Astrocyte (in vitro differentiated cells and primary cell): ENCODE results near the gene PARD3B. TPM values are rescaled to one million over a fixed set of nuclear protein-coding genes. Genes with fewer than 3 reads are reported as not detected.

Experiments
- DNase-seq: peaks from one replicate; pipeline ENCODE4 v3.0.0-alpha.2; 2010; ENCODE audit warnings: low read depth
- FAIRE-seq: peaks from 2 replicates; lab custom pipeline; 2011; peaks lifted over from hg19 to GRCh38; lab: Jason Lieb, UNC
- H2AFZ ChIP-seq: 2 replicates; pipeline ENCODE4 v1.6.0; 2012; ENCODE audit warnings: low read depth, low read length, inconsistent platforms
- H3K27ac ChIP-seq: 2 replicates; pipeline ENCODE4 v1.5.1; 2011; ENCODE audit warnings: low read depth, low read length, inconsistent platforms
- H3K27me3 ChIP-seq: 2 replicates; pipeline ENCODE4 v1.6.0; 2011; ENCODE audit warnings: low read length, inconsistent platforms; ENCODE audit not compliant: insufficient read depth
- H3K36me3 ChIP-seq: 2 replicates; pipeline ENCODE4 v1.5.1; 2011; ENCODE audit warnings: low read length, inconsistent platforms; ENCODE audit not compliant: insufficient read depth
- H3K4me1 ChIP-seq: 2 replicates; pipeline ENCODE4 v1.5.1; 2011; ENCODE audit warnings: low read length, inconsistent platforms; ENCODE audit not compliant: insufficient read depth
- H3K4me2 ChIP-seq: 2 replicates; pipeline ENCODE4 v1.6.0; 2012; ENCODE audit warnings: low read length, inconsistent platforms
- H3K4me3 ChIP-seq: 2 replicates; pipeline ENCODE4 v1.5.1; 2011; ENCODE audit warnings: low read depth, mild to moderate bottlenecking, low read length, inconsistent platforms; ENCODE audit not compliant: insufficient read depth
- H3K79me2 ChIP-seq: 2 replicates; pipeline ENCODE4 v1.6.0; 2012; ENCODE audit warnings: mild to moderate bottlenecking, low read length, inconsistent platforms; ENCODE audit not compliant: insufficient read depth
- H3K9ac ChIP-seq: 2 replicates; pipeline ENCODE4 v1.6.0; 2012; ENCODE audit warnings: mild to moderate bottlenecking, low read length, inconsistent platforms
- H3K9me3 ChIP-seq: 2 replicates; pipeline ENCODE4 v1.5.1; 2012; ENCODE audit warnings: low read depth, mild to moderate bottlenecking, low read length, inconsistent platforms; ENCODE audit not compliant: insufficient read depth
- H4K20me1 ChIP-seq: 2 replicates; pipeline ENCODE4 v1.6.0; 2012; ENCODE audit warnings: low read length, inconsistent platforms; ENCODE audit not compliant: insufficient read depth
- H3K27ac Mint-ChIP-seq: one replicate; pipeline ENCODE4 v1.8.0; 2021; ENCODE audit warnings: mild to moderate bottlenecking, mixed read lengths; ENCODE audit not compliant: unreplicated experiment
- H3K27me3 Mint-ChIP-seq: one replicate; pipeline ENCODE4 v1.8.0; 2021; ENCODE audit warnings: low read depth, mixed read lengths; ENCODE audit not compliant: unreplicated experiment
- H3K36me3 Mint-ChIP-seq: one replicate; pipeline ENCODE4 v1.8.0; 2021; ENCODE audit warnings: low read depth, mixed read lengths; ENCODE audit not compliant: unreplicated experiment
- H3K4me1 Mint-ChIP-seq: one replicate; pipeline ENCODE4 v1.8.0; 2021; ENCODE audit warnings: low read depth, mixed read lengths; ENCODE audit not compliant: unreplicated experiment
- H3K4me3 Mint-ChIP-seq: one replicate; pipeline ENCODE4 v1.8.0; 2021; ENCODE audit warnings: mild to moderate bottlenecking, moderate library complexity, mixed read lengths; ENCODE audit not compliant: unreplicated experiment
- H3K9me3 Mint-ChIP-seq: one replicate; pipeline ENCODE4 v1.8.0; 2021; ENCODE audit warnings: mild to moderate bottlenecking, mixed read lengths; ENCODE audit not compliant: unreplicated experiment
- EZH2 ChIP-seq: IDR thresholded peaks from 2 replicates; pipeline ENCODE4 v1.6.1; 2012; ENCODE audit warnings: mild to moderate bottlenecking, low read length, inconsistent platforms; ENCODE audit not compliant: insufficient read depth
- total RNA-seq: library from RNA; stranded (reverse); gene quantifications from 2 replicates; pipeline ENCODE4 v1.2.1, GENCODE V29; 2021
- TF ChIP-seq, protein P1 (sequence below): IDR thresholded peaks from 2 replicates; pipeline ENCODE4 v1.5.1; 2011; ENCODE audit warnings: low read depth, mild to moderate bottlenecking, inconsistent platforms, low read length, moderate library complexity; ENCODE audit not compliant: insufficient read depth

Gene PARD3B
- total RNA-seq, 1 donor from 2014 or later = 6.5 TPM

DNA sequence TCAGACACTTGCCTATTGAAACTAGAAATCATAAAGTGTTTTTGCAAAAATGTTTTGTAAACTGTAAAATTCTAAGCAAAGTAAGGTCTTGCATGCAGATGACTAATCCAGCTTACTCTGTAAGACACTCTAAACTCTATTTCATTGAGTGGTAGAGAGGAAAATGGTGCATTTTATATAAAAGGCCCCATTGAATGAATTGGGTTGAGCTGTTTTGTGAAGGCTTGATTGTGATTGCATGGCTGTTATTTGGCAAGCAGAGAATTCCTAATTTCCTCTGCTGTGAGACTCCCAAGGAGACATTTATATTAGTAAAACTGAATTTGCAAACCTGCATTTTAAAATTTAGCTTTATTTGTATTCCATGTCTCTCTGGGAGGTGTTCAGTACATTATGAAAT lies 234.5 kb downstream of the PARD3B start:
- no peaks in the 10 kb centered on the region for H4K20me1 ChIP-seq

DNA sequence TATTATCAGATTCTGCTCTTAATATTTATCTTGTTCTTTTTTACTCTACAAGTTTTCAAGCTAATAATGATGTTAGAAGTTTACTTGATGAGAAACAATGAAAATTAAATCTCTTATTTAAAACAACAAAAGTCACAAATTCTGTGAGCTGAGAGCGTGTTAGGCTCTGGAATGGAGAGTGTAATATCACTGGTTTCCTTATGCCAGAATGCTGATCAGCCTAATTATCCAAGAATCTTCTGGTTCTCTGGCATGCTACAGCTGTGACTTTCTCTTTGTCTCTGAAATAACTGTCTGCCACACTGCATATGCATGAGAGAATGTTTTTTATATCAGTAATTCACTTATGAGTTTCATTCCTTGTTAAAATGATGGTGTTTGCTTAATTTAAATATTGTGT lies 236.7 kb downstream of the PARD3B start:
- no peaks in the 10 kb centered on the region for H3K9me3 ChIP-seq
- H3K4me2 ChIP-seq = no peak overlapping the region
- H4K20me1 ChIP-seq = no peaks in the 10 kb centered on the region
- Mint-ChIP-seq H3K27me3 (no peaks in the 10 kb centered on the region), H3K9me3 (peaks cover 2% of the 10 kb centered on the region), H3K4me1 (no peaks in the 10 kb centered on the region), H3K27ac (no peak overlapping the region), H3K36me3 (no peaks in the 10 kb centered on the region), H3K4me3 (no peak overlapping the region)
- no peaks in the 10 kb centered on the region for H3K27me3 ChIP-seq
- no peak overlapping the region for H3K4me3 ChIP-seq
- FAIRE-seq (no peak), DNase-seq (no peak)
- H3K27ac ChIP-seq = no peak overlapping the region
- TF ChIP-seq, protein P1, sequence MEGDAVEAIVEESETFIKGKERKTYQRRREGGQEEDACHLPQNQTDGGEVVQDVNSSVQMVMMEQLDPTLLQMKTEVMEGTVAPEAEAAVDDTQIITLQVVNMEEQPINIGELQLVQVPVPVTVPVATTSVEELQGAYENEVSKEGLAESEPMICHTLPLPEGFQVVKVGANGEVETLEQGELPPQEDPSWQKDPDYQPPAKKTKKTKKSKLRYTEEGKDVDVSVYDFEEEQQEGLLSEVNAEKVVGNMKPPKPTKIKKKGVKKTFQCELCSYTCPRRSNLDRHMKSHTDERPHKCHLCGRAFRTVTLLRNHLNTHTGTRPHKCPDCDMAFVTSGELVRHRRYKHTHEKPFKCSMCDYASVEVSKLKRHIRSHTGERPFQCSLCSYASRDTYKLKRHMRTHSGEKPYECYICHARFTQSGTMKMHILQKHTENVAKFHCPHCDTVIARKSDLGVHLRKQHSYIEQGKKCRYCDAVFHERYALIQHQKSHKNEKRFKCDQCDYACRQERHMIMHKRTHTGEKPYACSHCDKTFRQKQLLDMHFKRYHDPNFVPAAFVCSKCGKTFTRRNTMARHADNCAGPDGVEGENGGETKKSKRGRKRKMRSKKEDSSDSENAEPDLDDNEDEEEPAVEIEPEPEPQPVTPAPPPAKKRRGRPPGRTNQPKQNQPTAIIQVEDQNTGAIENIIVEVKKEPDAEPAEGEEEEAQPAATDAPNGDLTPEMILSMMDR = no peak
- no peak for TF ChIP-seq EZH2
- H3K4me1 ChIP-seq = no peaks in the 10 kb centered on the region
- H3K9ac ChIP-seq = no peak overlapping the region
- no peaks in the 10 kb centered on the region for H3K36me3 ChIP-seq
- H2AFZ ChIP-seq = no peak overlapping the region
- H3K79me2 ChIP-seq = no peaks in the 10 kb centered on the region

More for the DNA sequence above, 234.5 kb downstream of the PARD3B start:
- H3K27ac Mint-ChIP-seq = no peak overlapping the region
- H3K79me2 ChIP-seq = no peaks in the 10 kb centered on the region
- no peak overlapping the region for H2AFZ ChIP-seq
- H3K36me3 ChIP-seq = no peaks in the 10 kb centered on the region
- H3K27me3 Mint-ChIP-seq = no peaks in the 10 kb centered on the region
- no peak overlapping the region for H3K4me3 ChIP-seq
- H3K4me1 Mint-ChIP-seq = peaks cover 2% of the 10 kb centered on the region
- FAIRE-seq (no peak), DNase-seq (no peak)
- no peaks in the 10 kb centered on the region for H3K4me1 ChIP-seq
- H3K4me2 ChIP-seq = no peak overlapping the region
- H3K27ac ChIP-seq = no peak overlapping the region
- H3K9me3 Mint-ChIP-seq = peaks cover 2% of the 10 kb centered on the region
- H3K27me3 ChIP-seq = no peaks in the 10 kb centered on the region
- no peaks in the 10 kb centered on the region for H3K36me3 Mint-ChIP-seq
- TF ChIP-seq EZH2 = no peak
- TF ChIP-seq, protein P1 = no peak
- H3K4me3 Mint-ChIP-seq = no peak overlapping the region
- H3K9ac ChIP-seq = no peak overlapping the region
- no peaks in the 10 kb centered on the region for H3K9me3 ChIP-seq

DNA sequence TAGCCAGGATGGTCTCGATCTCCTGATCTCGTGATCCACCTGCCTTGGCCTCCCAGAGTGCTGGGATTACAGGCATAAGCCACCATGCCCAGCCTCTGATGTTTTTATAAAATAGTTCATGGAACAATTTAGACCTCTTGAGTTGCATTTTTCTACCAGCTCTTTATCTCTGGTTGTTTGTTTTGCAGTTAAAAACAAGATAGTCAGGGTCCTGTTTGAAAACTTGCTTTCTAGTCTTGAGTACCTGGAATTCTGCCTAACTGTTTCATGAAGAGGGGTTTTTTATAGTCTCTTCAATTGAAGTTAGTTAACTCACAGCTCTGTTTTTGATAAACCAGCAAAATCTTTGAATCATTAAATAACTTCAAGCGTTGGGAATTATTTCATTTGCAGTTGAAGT lies 244.8 kb downstream of the PARD3B start:
- no peaks in the 10 kb centered on the region for H3K27me3 Mint-ChIP-seq
- Histone ChIP-seq H3K36me3 (no peaks in the 10 kb centered on the region), H3K4me2 (no peak overlapping the region), H2AFZ (no peak overlapping the region), H4K20me1 (no peaks in the 10 kb centered on the region), H3K27ac (no peak overlapping the region), H3K27me3 (no peaks in the 10 kb centered on the region), H3K9ac (no peak overlapping the region), H3K9me3 (no peaks in the 10 kb centered on the region), H3K4me1 (no peaks in the 10 kb centered on the region), H3K4me3 (no peak overlapping the region), H3K79me2 (no peaks in the 10 kb centered on the region)
- no peaks in the 10 kb centered on the region for H3K36me3 Mint-ChIP-seq
- TF ChIP-seq, protein P1 = no peak
- no peak for TF ChIP-seq EZH2
- H3K9me3 Mint-ChIP-seq = no peaks in the 10 kb centered on the region
- H3K27ac Mint-ChIP-seq = no peak overlapping the region
- peaks cover 6% of the 10 kb centered on the region for H3K4me1 Mint-ChIP-seq
- no peak for DNase-seq
- no peak for FAIRE-seq
- H3K4me3 Mint-ChIP-seq = no peak overlapping the region
